Measurements from ENCODE around the gene GABRG3. TPM values are rescaled to one million over a fixed set of nuclear protein-coding genes. Genes with fewer than 3 reads are reported as not detected.

GABRG3 gene
- total RNA-seq, 1 experiment from 2014 or later = 0.15 TPM

DNA sequence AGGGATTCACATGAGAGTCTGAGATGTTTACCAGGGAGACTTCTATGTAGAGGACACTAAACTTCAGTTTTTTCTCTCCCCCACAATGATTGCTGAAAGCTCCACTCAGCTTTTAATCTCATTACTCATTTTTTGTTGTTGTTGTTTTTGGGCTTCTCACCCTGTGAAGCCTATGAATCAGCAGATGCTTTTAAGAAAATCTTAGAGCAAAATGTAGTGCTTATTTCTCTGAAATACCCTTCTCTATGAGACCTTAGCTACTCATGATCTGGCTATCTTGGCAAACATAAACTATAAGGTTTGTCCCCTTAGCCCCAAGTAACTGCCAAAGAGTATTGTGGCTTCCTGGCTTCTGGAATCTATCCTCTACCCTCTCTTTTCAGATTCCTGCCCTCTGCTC is 590.8 kb downstream of the GABRG3 start:
- no peak for DNase-seq
- H3K27me3 Mint-ChIP-seq (ENCODE audit: low read depth) = peaks cover 5% of the 10 kb centered on the region; the same call in 1 of the 2 replicates
- no peak overlapping the region for H2BK20ac ChIP-seq (ENCODE audit: low read depth, low read length, poor library complexity, severe bottlenecking)
- no peak overlapping the region for H2BK12ac ChIP-seq (ENCODE audit: insufficient read length, low read depth, low read length)
- no peak overlapping the region for H3K4ac ChIP-seq (ENCODE audit: low read depth, low read length)
- H2AFZ ChIP-seq (ENCODE audit: low read length) = no peak overlapping the region
- no peak overlapping the region for H2BK120ac ChIP-seq (ENCODE audit: low read depth, low read length, poor library complexity, severe bottlenecking)
- no peak overlapping the region for H4K5ac ChIP-seq (ENCODE audit: insufficient read length, low read depth, low read length)
- H2BK15ac ChIP-seq (ENCODE audit: low read depth, low read length) = no peak overlapping the region
- H3K79me2 ChIP-seq (ENCODE audit: insufficient read depth, low read length) = no peaks in the 10 kb centered on the region
- no peaks in the 10 kb centered on the region for H3K4me1 Mint-ChIP-seq
- H4K8ac ChIP-seq (replicated peaks; ENCODE audit: insufficient read length, low read depth, low read length) = no peak overlapping the region
- H3K79me1 ChIP-seq (ENCODE audit: insufficient read depth, low read depth, low read length, poor library complexity, severe bottlenecking) = no peaks in the 10 kb centered on the region
- no peak overlapping the region for H3K4me3 Mint-ChIP-seq
- no peak overlapping the region for H2BK5ac ChIP-seq (ENCODE audit: insufficient read length, low read length)
- no peak overlapping the region for H3T11ph ChIP-seq (ENCODE audit: low read length)
- no peak overlapping the region for H3K9ac ChIP-seq (ENCODE audit: extremely low read depth, insufficient read length, low read length)
- no peak overlapping the region for H3K14ac ChIP-seq (ENCODE audit: insufficient read depth, low read length)
- H4K91ac ChIP-seq (ENCODE audit: insufficient read length, low read depth, low read length) = no peak overlapping the region
- H3K27ac Mint-ChIP-seq = no peak overlapping the region
- H3K9me3 ChIP-seq (ENCODE audit: control insufficient read depth, low read depth, low read length) = no peaks in the 10 kb centered on the region
- no peak overlapping the region for H2AK5ac ChIP-seq (ENCODE audit: insufficient read length, low read length)
- TF ChIP-seq CTCF (conservative IDR thresholded peaks at IDR 0.05) = no peak
- peaks cover 43 to 48% of the 10 kb centered on the region in 2 experiments for H3K9me3 Mint-ChIP-seq
- H3K4me2 ChIP-seq (ENCODE audit: insufficient read depth, insufficient read length, low read length) = no peak overlapping the region
- no peak overlapping the region for H3K56ac ChIP-seq (ENCODE audit: insufficient read length, low read depth, low read length)
- no peak overlapping the region for H3K18ac ChIP-seq (ENCODE audit: insufficient read length, low read depth, low read length)
- H3K23ac ChIP-seq (ENCODE audit: insufficient read length, low read depth, low read length) = no peak overlapping the region
- H3K23me2 ChIP-seq (ENCODE audit: insufficient read length, low read depth, low read length, poor library complexity, severe bottlenecking) = no peaks in the 10 kb centered on the region
- no peaks in the 10 kb centered on the region for H4K20me1 ChIP-seq (ENCODE audit: control insufficient read depth, insufficient read depth, insufficient read length)
- H3K36me3 Mint-ChIP-seq (ENCODE audit: insufficient read depth in 1 of 3, low read depth in 3 of 3) = peaks cover 9 to 29% (median 10%) of the 10 kb centered on the region in 3 experiments; a peak in 6 of 7 replicates
- no peaks in the 10 kb centered on the region for H3K27me3 ChIP-seq (ENCODE audit: insufficient read depth, low read length)
- H3K27ac ChIP-seq (ENCODE audit: insufficient read length, low read depth, low read length) = no peak overlapping the region
- H3K4me1 ChIP-seq (ENCODE audit: insufficient read depth, low read length) = no peaks in the 10 kb centered on the region
